Kidney epithelial cell (primary cell): ENCODE measurements around the gene TCF7L2. TPM values are rescaled to one million over a fixed set of nuclear protein-coding genes. Genes with fewer than 3 reads are reported as not detected.

ENCODE experiments used
- DNase-seq: peaks from one replicate; pipeline ENCODE4 v3.0.0-alpha.2; 2010; ENCODE audit warnings: low read depth
- H3K27me3 ChIP-seq: 2 replicates; pipeline ENCODE4 v1.6.0; 2011; ENCODE audit warnings: low read length; ENCODE audit not compliant: control insufficient read depth, insufficient read depth
- H3K36me3 ChIP-seq: 2 replicates; pipeline ENCODE4 v1.5.1; 2011; ENCODE audit warnings: low read length; ENCODE audit not compliant: control insufficient read depth, insufficient read depth
- H3K4me3 ChIP-seq: 2 replicates; pipeline ENCODE4 v1.5.1; 2011; ENCODE audit warnings: low read depth, mild to moderate bottlenecking, control low read depth, low read length
- CTCF ChIP-seq: IDR thresholded peaks from 2 replicates; pipeline ENCODE4 v1.5.1; 2011; ENCODE audit warnings: mild to moderate bottlenecking, moderate library complexity, low read length, control low read depth, inconsistent platforms; ENCODE audit not compliant: insufficient read depth, poor library complexity, severe bottlenecking
- total RNA-seq: library from RNA; depleted of rRNA; stranded (reverse); fragments of >200 nt; gene quantifications from 2 replicates; pipeline ENCODE4 v1.2.3, GENCODE V29; 2015

TCF7L2 gene
- total RNA-seq, 1 donor from 2014 or later, result 3.4 TPM

GRCh38 chr10:113144576-113144975, 194.5 kb downstream of the TCF7L2 start:
- TF ChIP-seq CTCF, result no peak
- H3K4me3 ChIP-seq, result no peak overlapping the region
- no peaks in the 10 kb centered on the region for H3K27me3 ChIP-seq
- H3K36me3 ChIP-seq, result no peaks in the 10 kb centered on the region
- DNase-seq, result no peak

- no peaks in the 10 kb centered on the region for H3K36me3 ChIP-seq
- DNase-seq, result no peak
- no peaks in the 10 kb centered on the region for H3K27me3 ChIP-seq
- no peak overlapping the region for H3K4me3 ChIP-seq
- no peak for TF ChIP-seq CTCF
Observed at GRCh38 chr10:113148071-113148825, 198.2 kb downstream of the TCF7L2 start.

DNA sequence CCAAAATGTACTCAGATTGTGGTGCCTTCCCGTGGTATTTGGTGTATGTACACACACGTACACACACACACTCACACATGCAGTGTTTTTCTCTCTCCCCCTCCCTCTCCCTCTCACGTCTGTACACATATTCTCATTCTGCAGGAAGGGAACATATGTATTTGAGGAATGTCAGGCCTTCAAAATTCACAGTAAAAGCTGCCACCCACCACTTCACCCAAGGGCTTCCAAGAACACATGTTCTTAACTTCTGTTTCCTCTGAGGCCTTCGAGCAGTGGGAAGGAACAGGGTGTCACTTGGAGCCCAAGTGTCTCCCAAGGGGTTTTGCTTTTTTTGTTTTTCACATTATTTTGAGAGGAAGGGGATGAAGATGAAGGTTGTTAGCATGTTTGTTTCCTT, 198.9 kb downstream of the TCF7L2 start:
- Histone ChIP-seq H3K4me3 (no peak overlapping the region), H3K36me3 (no peaks in the 10 kb centered on the region), H3K27me3 (no peaks in the 10 kb centered on the region)
- no peak for DNase-seq
- no peak for TF ChIP-seq CTCF

DNA sequence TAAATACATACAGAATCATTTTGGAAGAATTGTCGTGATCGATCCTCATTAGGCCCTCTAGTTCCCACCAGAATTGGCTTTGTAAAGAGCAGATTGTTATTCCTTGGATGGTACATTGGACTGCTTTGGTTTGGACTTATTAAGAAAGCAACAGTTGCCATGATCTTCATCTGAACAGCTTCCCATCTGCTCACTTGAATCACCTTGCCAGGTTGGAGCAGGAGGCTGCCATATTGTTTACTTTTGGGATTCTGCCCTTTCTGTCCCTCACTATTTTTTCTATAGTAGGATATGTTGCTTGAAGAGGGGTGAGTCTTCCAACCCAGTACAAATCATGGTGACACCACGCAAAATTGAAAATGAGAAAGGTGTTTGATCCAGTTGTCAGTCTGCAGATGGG, 199.6 kb downstream of the TCF7L2 start:
- TF ChIP-seq CTCF, result no peak
- Histone ChIP-seq H3K36me3 (no peaks in the 10 kb centered on the region), H3K4me3 (no peak overlapping the region), H3K27me3 (no peaks in the 10 kb centered on the region)
- no peak for DNase-seq

DNA sequence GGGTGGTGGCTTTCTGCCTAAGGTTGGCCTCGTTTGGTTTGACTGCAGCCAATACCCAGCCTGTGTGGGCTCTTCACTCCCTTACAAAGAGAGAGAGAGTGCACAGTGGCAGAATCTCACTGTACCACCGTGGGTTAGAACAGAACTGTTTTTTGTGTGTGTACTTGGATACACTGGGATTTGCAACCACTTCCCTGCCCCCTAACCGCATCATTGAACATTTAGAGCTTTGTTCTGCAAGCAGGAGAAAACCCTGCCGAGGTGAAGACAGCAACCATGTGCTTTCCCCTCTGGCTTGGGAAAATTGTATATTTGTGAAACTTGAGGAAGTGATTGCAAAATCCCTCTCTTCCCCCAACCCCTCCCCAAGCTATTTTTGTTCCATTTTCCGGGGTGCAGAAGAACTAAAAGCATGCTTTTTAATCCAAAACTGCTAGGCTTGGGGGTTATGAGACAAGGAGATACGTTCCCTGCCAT, 201.2 kb downstream of the TCF7L2 start:
- Histone ChIP-seq H3K36me3 (no peaks in the 10 kb centered on the region), H3K4me3 (no peak overlapping the region), H3K27me3 (no peaks in the 10 kb centered on the region)
- TF ChIP-seq CTCF, result no peak
- DNase-seq, result no peak
